T-helper 1 cell treated with Interleukin-12 subunit alpha and Interleukin-12 subunit beta and Interleukin-4 antibody, amounts not matched to agents 30 μg/mL and 1 μg/mL, for 36 hours (primary cell): ENCODE data around the gene TARS3.
"Not testable (repeated sequence)": the region's sequence is repeated elsewhere in the genome, so short reads cannot be mapped to it uniquely, and the experiment has no call there.

Experiments used
- H3K27ac Mint-ChIP-seq: one replicate; pipeline ENCODE4 v1.8.0; 2021; ENCODE audit warnings: mild to moderate bottlenecking, mixed read lengths
- H3K27me3 Mint-ChIP-seq: one replicate; pipeline ENCODE4 v1.8.0; 2021; ENCODE audit warnings: low read depth, mixed read lengths
- H3K36me3 Mint-ChIP-seq: one replicate; pipeline ENCODE4 v1.8.0; 2021; ENCODE audit warnings: low read depth, mixed read lengths
- H3K4me1 Mint-ChIP-seq: one replicate; pipeline ENCODE4 v1.8.0; 2021; ENCODE audit warnings: low read depth, mixed read lengths
- H3K4me3 Mint-ChIP-seq: one replicate; pipeline ENCODE4 v1.8.0; 2021; ENCODE audit warnings: mild to moderate bottlenecking, moderate library complexity, mixed read lengths
- H3K9me3 Mint-ChIP-seq: one replicate; pipeline ENCODE4 v1.8.0; 2021; ENCODE audit warnings: mixed read lengths

Gene TARS3

DNA sequence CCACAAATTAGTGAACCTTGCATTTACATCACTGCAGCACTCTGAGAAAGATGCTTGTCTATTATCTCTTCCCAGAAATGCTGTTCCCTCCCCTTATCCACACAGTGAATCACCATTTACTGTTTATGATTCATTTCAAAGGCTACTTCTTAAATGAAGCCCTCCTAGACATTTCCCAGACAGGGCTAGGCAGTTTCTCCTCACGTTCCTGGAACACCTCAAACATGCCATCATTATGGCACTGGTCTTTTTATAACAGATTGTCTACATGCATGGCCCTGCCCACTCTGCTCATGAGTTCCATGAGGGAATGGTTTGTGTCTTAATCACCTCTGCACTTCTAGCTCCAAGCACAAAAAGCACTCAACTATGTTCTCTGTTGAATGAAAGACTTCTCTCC lies 39.9 kb downstream of the TARS3 start:
- H3K27me3 Mint-ChIP-seq = no peaks in the 10 kb centered on the region
- H3K4me3 Mint-ChIP-seq = no peak overlapping the region
- H3K9me3 Mint-ChIP-seq = no peaks in the 10 kb centered on the region
- no peak overlapping the region for H3K27ac Mint-ChIP-seq
- H3K36me3 Mint-ChIP-seq = peaks cover 67% of the 10 kb centered on the region
- H3K4me1 Mint-ChIP-seq = peaks cover 2% of the 10 kb centered on the region

GRCh38 chr15:101679806-101680205 lies 44.5 kb downstream of the TARS3 start:
- Mint-ChIP-seq H3K36me3 (peaks cover 63% of the 10 kb centered on the region), H3K4me1 (peaks cover 8% of the 10 kb centered on the region), H3K27me3 (no peaks in the 10 kb centered on the region), H3K27ac (peak overlapping the region; percentile 18), H3K9me3 (no peaks in the 10 kb centered on the region), H3K4me3 (no peak overlapping the region)

DNA sequence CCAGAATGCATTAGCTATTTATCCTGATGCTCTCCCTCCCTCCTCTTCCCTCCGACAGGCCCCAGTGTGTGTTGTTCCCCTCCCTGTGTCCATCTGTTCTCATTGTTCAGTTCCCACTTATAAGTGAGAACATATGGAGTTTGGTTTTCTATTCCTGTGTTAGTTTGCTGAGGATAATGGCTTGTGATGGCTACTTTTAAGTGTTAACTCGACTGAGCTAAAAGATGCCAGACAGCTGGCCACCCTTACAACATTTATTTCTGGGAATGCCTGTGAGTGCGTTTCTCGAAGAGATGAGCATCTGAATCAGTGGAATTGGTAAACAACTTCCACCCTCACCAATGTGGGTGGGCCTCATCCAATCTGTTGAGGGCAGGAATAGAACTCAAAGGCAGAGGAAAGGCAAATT lies 47.3 kb downstream of the TARS3 start:
- Mint-ChIP-seq H3K9me3 (no peaks in the 10 kb centered on the region), H3K4me1 (peaks cover 8% of the 10 kb centered on the region), H3K36me3 (peaks cover 65% of the 10 kb centered on the region), H3K27ac (no peak overlapping the region), H3K27me3 (no peaks in the 10 kb centered on the region), H3K4me3 (no peak overlapping the region)

GRCh38 chr15:101675796-101676582 lies 48.3 kb downstream of the TARS3 start:
- Mint-ChIP-seq H3K9me3 (no peaks in the 10 kb centered on the region), H3K27ac (peak overlapping the region; percentile 49), H3K27me3 (no peaks in the 10 kb centered on the region), H3K4me1 (peaks cover 8% of the 10 kb centered on the region), H3K36me3 (peaks cover 67% of the 10 kb centered on the region), H3K4me3 (no peak overlapping the region)

DNA sequence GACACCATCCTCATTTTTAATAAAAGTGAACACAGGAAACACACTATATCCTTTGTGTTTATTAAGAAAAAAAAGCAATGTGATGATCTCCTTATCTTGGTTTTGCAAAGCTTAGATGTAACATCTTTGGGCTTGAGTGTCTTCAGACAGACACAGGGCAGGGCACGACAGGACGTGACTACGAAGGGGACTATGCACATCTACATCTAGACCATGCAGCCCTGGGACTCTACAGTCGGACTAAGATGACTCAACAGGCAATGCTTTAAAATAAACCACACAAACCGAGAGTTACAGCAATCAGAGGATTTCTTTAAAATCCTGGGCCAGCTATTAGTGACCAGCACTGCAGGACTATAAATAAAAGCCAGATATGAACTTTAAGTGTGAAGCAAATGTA lies 49.3 kb downstream of the TARS3 start:
- Mint-ChIP-seq H3K27ac (no peak overlapping the region), H3K4me1 (peaks cover 8% of the 10 kb centered on the region), H3K4me3 (no peak overlapping the region), H3K36me3 (peaks cover 68% of the 10 kb centered on the region), H3K27me3 (no peaks in the 10 kb centered on the region), H3K9me3 (no peaks in the 10 kb centered on the region)

DNA sequence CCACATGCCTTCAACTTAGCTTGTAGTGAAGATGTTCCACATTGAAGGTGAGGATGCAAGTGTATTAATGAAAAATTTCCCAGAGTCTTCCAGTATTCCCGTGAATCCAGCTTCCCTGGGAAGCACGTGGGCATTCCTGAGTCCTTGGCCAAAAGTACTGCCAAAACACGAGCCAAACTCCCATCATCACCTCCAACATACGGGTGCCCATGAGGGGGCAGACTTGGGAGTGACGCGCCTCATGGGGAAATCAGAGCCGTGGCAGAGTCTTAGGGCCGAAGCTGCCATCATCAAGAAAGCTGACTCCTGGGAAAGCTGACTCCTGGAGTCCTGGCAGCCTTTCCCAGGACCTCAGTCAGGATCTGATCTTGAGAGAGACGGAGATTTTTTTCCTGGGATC lies 52.0 kb downstream of the TARS3 start:
- Mint-ChIP-seq H3K27ac (no peak overlapping the region), H3K4me3 (no peak overlapping the region), H3K36me3 (peaks cover 65% of the 10 kb centered on the region), H3K9me3 (no peaks in the 10 kb centered on the region), H3K27me3 (no peaks in the 10 kb centered on the region), H3K4me1 (peaks cover 5% of the 10 kb centered on the region)

DNA sequence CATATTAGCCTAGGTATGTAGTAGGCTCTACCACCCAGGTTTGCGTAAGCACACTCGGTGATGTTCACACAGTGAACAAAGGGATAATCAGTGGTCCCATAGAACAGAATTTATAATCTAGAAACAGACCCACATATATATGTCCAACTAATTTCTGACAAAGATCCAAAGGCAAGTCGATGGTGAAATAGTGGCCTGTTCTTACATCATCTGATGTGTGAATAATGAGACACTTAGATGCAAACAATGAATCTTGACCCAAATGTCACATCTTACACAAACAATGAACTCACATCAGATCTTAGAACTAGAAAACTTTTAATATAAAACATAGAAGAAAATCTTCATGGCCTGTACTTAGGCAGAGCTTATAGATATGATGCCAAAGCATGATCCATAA lies 54.5 kb downstream of the TARS3 start:
- no peak overlapping the region for H3K27ac Mint-ChIP-seq
- peaks cover 3% of the 10 kb centered on the region for H3K4me1 Mint-ChIP-seq
- peaks cover 63% of the 10 kb centered on the region for H3K36me3 Mint-ChIP-seq
- H3K4me3 Mint-ChIP-seq = no peak overlapping the region
- H3K9me3 Mint-ChIP-seq = no peaks in the 10 kb centered on the region
- H3K27me3 Mint-ChIP-seq = no peaks in the 10 kb centered on the region

DNA sequence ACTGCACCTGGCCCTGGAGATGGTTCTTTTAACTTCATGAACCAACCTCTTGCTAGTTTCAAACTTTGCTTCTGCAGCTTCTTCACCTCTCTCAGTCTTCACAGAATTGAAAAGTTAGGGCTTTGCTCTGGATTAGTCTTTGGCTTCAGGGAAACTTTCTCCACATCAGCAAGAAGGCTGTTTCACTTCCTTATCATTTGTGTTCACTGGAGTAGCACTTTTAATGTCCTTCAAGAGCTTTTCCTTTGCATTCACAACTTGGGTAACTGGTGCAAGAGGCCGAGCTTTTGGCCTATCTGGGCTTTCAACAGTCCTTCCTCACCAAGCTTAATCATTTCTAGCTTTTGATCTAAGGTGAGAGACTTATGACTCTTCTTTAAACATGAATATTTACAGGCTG lies 56.4 kb downstream of the TARS3 start:
- peaks cover 12% of the 10 kb centered on the region for H3K4me1 Mint-ChIP-seq
- H3K27ac Mint-ChIP-seq = no peak overlapping the region
- no peaks in the 10 kb centered on the region for H3K9me3 Mint-ChIP-seq

GRCh38 chr15:101664303-101664913 lies 59.9 kb downstream of the TARS3 start:
- H3K27ac Mint-ChIP-seq = no peak overlapping the region

More for the DNA sequence above, 56.4 kb downstream of the TARS3 start:
- no peak overlapping the region for H3K4me3 Mint-ChIP-seq
- H3K36me3 Mint-ChIP-seq = peaks cover 59% of the 10 kb centered on the region
- no peaks in the 10 kb centered on the region for H3K27me3 Mint-ChIP-seq

DNA sequence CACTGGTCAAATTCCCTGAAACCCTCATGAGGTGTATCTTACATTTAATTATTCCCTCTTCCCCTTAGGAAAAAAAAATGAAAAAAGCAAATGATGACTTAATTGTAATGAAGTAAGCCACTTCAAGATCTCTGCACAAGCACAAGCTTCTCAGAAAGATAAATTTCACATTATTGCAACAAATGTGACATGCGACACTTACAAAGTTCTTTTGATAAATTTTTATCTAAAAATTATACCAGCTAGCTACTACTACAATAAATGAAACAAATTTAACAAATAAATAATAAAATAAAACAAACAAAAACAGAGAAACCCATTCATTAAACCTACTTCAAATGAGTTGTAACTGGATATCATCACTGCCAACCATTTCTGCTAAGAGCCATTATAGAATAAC lies 62.1 kb downstream of the TARS3 start:
- H3K9me3 Mint-ChIP-seq = no peaks in the 10 kb centered on the region
- peaks cover 12% of the 10 kb centered on the region for H3K4me1 Mint-ChIP-seq
- H3K4me3 Mint-ChIP-seq = no peak overlapping the region
- peaks cover 31% of the 10 kb centered on the region for H3K36me3 Mint-ChIP-seq
- no peak overlapping the region for H3K27ac Mint-ChIP-seq
- H3K27me3 Mint-ChIP-seq = no peaks in the 10 kb centered on the region

More at GRCh38 chr15:101664303-101664913, 59.9 kb downstream of the TARS3 start:
- Mint-ChIP-seq H3K4me1 (peaks cover 12% of the 10 kb centered on the region), H3K36me3 (peaks cover 40% of the 10 kb centered on the region), H3K4me3 (no peak overlapping the region), H3K9me3 (no peaks in the 10 kb centered on the region), H3K27me3 (no peaks in the 10 kb centered on the region)

GRCh38 chr15:101660005-101660404 lies 64.3 kb downstream of the TARS3 start:
- H3K36me3 Mint-ChIP-seq = peaks cover 27% of the 10 kb centered on the region
- no peak overlapping the region for H3K4me3 Mint-ChIP-seq
- H3K9me3 Mint-ChIP-seq = no peaks in the 10 kb centered on the region
- H3K4me1 Mint-ChIP-seq = peaks cover 11% of the 10 kb centered on the region
- no peak overlapping the region for H3K27ac Mint-ChIP-seq
- no peaks in the 10 kb centered on the region for H3K27me3 Mint-ChIP-seq

DNA sequence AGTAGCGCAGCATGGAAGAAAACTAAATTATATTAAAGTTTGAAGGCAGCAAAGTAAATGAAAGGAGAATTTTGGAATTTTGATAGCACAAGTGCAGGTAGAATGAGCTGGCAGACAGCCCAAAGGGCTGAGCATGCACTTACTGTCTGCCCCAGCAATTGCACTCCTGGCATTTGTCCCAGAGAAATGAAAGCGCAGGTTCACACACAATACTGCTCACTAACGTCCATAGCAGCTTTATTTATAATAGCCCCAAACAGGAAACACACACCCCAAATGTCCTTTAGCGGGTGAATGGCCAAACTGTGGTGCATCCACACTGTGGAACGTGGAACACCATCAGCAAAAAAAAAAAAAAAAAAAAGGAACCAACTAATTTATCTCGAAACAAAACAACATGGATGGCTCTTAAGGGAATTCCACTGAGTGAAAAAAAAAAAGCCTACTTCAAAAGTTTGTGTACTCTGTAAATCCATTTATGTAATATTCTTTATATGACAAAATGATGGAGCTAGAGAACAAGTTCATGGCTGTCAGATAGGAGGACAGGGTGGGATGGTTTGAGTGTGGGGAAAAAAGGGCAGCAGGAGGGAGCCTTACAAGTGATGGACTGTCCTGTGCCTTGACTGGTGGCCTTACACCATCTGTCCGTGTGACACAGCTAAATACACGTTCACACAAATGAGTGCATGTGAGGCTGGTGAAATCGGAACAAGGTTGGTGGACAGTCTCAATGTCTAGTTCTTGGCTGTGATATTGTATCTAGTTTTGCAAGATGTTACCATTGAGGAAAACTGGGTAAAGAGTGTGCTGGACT lies 66.1 kb downstream of the TARS3 start:
- Mint-ChIP-seq H3K36me3 (peaks cover 14% of the 10 kb centered on the region), H3K4me1 (peaks cover 8% of the 10 kb centered on the region), H3K27ac (no peak overlapping the region), H3K4me3 (no peak overlapping the region), H3K9me3 (no peaks in the 10 kb centered on the region), H3K27me3 (no peaks in the 10 kb centered on the region)

- peaks cover 8% of the 10 kb centered on the region for H3K4me1 Mint-ChIP-seq
- H3K4me3 Mint-ChIP-seq = no peak overlapping the region
Observed at GRCh38 chr15:101657171-101657570, 67.1 kb downstream of the TARS3 start.

GRCh38 chr15:101654624-101655337 lies 69.5 kb downstream of the TARS3 start:
- Mint-ChIP-seq H3K4me3 (peak overlapping the region; percentile 33), H3K27ac (peak overlapping the region; percentile 6), H3K36me3 (peaks cover 12% of the 10 kb centered on the region), H3K4me1 (peaks cover 23% of the 10 kb centered on the region)
- not testable (repeated sequence) for H3K27me3 Mint-ChIP-seq, H3K9me3 Mint-ChIP-seq

More at GRCh38 chr15:101657171-101657570, 67.1 kb downstream of the TARS3 start:
- H3K36me3 Mint-ChIP-seq = peaks cover 13% of the 10 kb centered on the region
- no peak overlapping the region for H3K27ac Mint-ChIP-seq
- H3K9me3 Mint-ChIP-seq = no peaks in the 10 kb centered on the region
- no peaks in the 10 kb centered on the region for H3K27me3 Mint-ChIP-seq
